Endothelial cell of umbilical vein (primary cell): ENCODE data around the gene LCMT2. TPM values are rescaled to one million over a fixed set of nuclear protein-coding genes. Genes with fewer than 3 reads are reported as not detected.

Experiments used
- BruUV-seq: library from RNA; stranded (reverse); fragments of 400-500 nt; replicated peaks from 2 replicates; lab custom pipeline; 2021; lab: Mats Ljungman, UMichigan
- CTCF ChIA-PET: fragments of 300-600, 350-600 bp; sonication (Branson Sonifier 250); formaldehyde crosslinking; loops from one replicate; lab custom pipeline; 2021; ENCODE audit warnings: antibody characterized with exemption, inconsistent platforms; lab: Charles Lee
- POLR2A ChIA-PET: fragments of 300-600, 350-600 bp; sonication (Branson Sonifier 250); formaldehyde crosslinking; loops from one replicate; lab custom pipeline; 2021; ENCODE audit warnings: antibody characterized with exemption, inconsistent platforms; lab: Charles Lee
- DNase-seq: peaks from one replicate; pipeline ENCODE4 v3.0.0-alpha.2; 2011; ENCODE audit warnings: low read depth, low spot score
- FAIRE-seq: peaks from 2 replicates; lab custom pipeline; 2011; peaks lifted over from hg19 to GRCh38; lab: Jason Lieb, UNC
- H2AFZ ChIP-seq: 2 replicates; pipeline ENCODE4 v1.6.0; 2012; ENCODE audit warnings: low read depth, low read length, control low read depth, inconsistent platforms
- H3K27ac ChIP-seq: 2 replicates; pipeline ENCODE4 v1.5.1; 2011; ENCODE audit warnings: low read depth, mild to moderate bottlenecking, control low read depth, low read length, moderate library complexity; ENCODE audit not compliant: insufficient read depth
- H3K27me3 ChIP-seq, 2 experiments: 2 replicates each; pipeline versions ENCODE4 v1.6.0 to v1.6.1; 2011; ENCODE audit warnings: low read length in 2 of 2, mixed read lengths in 1 of 2; ENCODE audit not compliant: control insufficient read depth in 2 of 2, insufficient read depth in 2 of 2
- H3K36me3 ChIP-seq, 2 experiments: 2 replicates in 1 of 2; 3 replicates in 1 of 2; pipeline ENCODE4 v1.5.1; 2011; ENCODE audit warnings: low read length in 2 of 2, mild to moderate bottlenecking in 1 of 2, moderate library complexity in 1 of 2; ENCODE audit not compliant: control insufficient read depth in 2 of 2, insufficient read depth in 2 of 2; ENCODE audit errors: extremely low read depth in 1 of 2
- H3K4me1 ChIP-seq: 3 replicates; pipeline ENCODE4 v1.5.1; 2011; ENCODE audit warnings: mild to moderate bottlenecking, low read length; ENCODE audit not compliant: control insufficient read depth, insufficient read depth; ENCODE audit errors: extremely low read depth
- H3K4me2 ChIP-seq: 2 replicates; pipeline ENCODE4 v1.6.1; 2011; ENCODE audit warnings: low read length, control low read depth, mixed read lengths; ENCODE audit not compliant: insufficient read depth
- H3K4me3 ChIP-seq, 3 experiments: fragments of 200-600 bp in 1 of 3; sonication (generic), shearing (Covaris generic) in 1 of 3; replicated peaks in 1 of 3; 2 replicates each; pipeline ENCODE4 v1.5.1; 2011 to 2016; ENCODE audit warnings: control low read depth in 3 of 3, low read length in 3 of 3, mild to moderate bottlenecking in 2 of 3, inconsistent platforms in 1 of 3, low read depth in 1 of 3, moderate library complexity in 1 of 3; ENCODE audit not compliant: insufficient read depth in 1 of 3
- H3K79me2 ChIP-seq: 2 replicates; pipeline ENCODE4 v1.6.0; 2012; ENCODE audit warnings: low read length, inconsistent platforms; ENCODE audit not compliant: control insufficient read depth, insufficient read depth
- H3K9ac ChIP-seq: replicated peaks from 2 replicates; pipeline ENCODE3; 2011; ENCODE audit warnings: low read length, control low read depth; ENCODE audit not compliant: insufficient read depth; ENCODE audit errors: extremely low read depth
- H3K9me1 ChIP-seq: replicated peaks from 3 replicates; pipeline ENCODE4 v1.6.0; 2011; ENCODE audit warnings: mild to moderate bottlenecking, low read length; ENCODE audit not compliant: control insufficient read depth, insufficient read depth; ENCODE audit errors: extremely low read depth
- H3K9me3 ChIP-seq: replicated peaks from 2 replicates; pipeline ENCODE4 v1.5.1; 2012; ENCODE audit warnings: low read length, inconsistent platforms; ENCODE audit not compliant: control insufficient read depth, insufficient read depth
- H4K20me1 ChIP-seq: replicated peaks from 2 replicates; pipeline ENCODE3; 2011; ENCODE audit warnings: mild to moderate bottlenecking, low read length; ENCODE audit not compliant: control insufficient read depth, insufficient read depth; ENCODE audit errors: extremely low read depth
- CTCF ChIP-seq, 2 donors: IDR thresholded peaks; 1 replicate in 1 of 2; 2 replicates in 1 of 2; pipeline ENCODE4 v1.5.1; 2011; ENCODE audit warnings: low read length in 2 of 2, mild to moderate bottlenecking in 2 of 2, moderate library complexity in 2 of 2, control low read depth in 1 of 2, inconsistent platforms in 1 of 2, low read depth in 1 of 2; ENCODE audit not compliant: insufficient read depth in 1 of 2; ENCODE audit errors: extremely low read depth in 1 of 2
- EZH2 ChIP-seq: IDR thresholded peaks from 2 replicates; pipeline ENCODE4 v1.6.1; 2012; ENCODE audit warnings: borderline replicate concordance, low read depth, mild to moderate bottlenecking, moderate library complexity, low read length, inconsistent platforms; ENCODE audit not compliant: severe bottlenecking
- FOS ChIP-seq: IDR thresholded peaks from 2 replicates; pipeline ENCODE4 v1.6.1; 2011; ENCODE audit warnings: mild to moderate bottlenecking, low read length, moderate library complexity, borderline replicate concordance; ENCODE audit not compliant: insufficient read depth
- GATA2 ChIP-seq: IDR thresholded peaks from 2 replicates; pipeline ENCODE4 v1.7.0; 2011; ENCODE audit warnings: low read depth, mild to moderate bottlenecking, moderate library complexity, mixed read lengths, low read length; ENCODE audit not compliant: insufficient read length, insufficient read depth
- JUN ChIP-seq: IDR thresholded peaks from 2 replicates; pipeline ENCODE4 v1.6.1; 2011; ENCODE audit warnings: borderline replicate concordance, low read depth; ENCODE audit not compliant: insufficient read length, insufficient read depth
- MYC ChIP-seq: IDR thresholded peaks from one replicate; pipeline ENCODE4 v1.6.1; 2011; ENCODE audit warnings: mild to moderate bottlenecking, low read depth, low read length
- POLR2A ChIP-seq: IDR thresholded peaks from 2 replicates; pipeline ENCODE4 v1.6.1; 2012; ENCODE audit warnings: low read depth, mild to moderate bottlenecking, control low read depth, low read length
- POLR2AphosphoS5 ChIP-seq: IDR thresholded peaks from 2 replicates; pipeline ENCODE4 v1.6.1; 2012; ENCODE audit warnings: low read depth, mild to moderate bottlenecking, control low read depth, low read length, moderate library complexity; ENCODE audit not compliant: insufficient read depth
- dilution Hi-C: fragments of 300-500 bp; cut with MboI; formaldehyde crosslinking; loops from one replicate; pipeline ENCODE4 v1.15.0; 2019; ENCODE audit warnings: low sequenced_read_pairs; ENCODE audit not compliant: extremely low pct_ligation_motif_present
- intact Hi-C: fragments of 100-400 bp; cut with micrococcal nuclease; formaldehyde crosslinking; loops from one replicate; pipeline ENCODE4 v1.10.0; 2022
- polyA plus RNA-seq, 4 experiments: library from polyadenylated mRNA; depleted of rRNA in 3 of 4; stranded (reverse) in 3 of 4; unstranded in 1 of 4; fragments of >200 nt; gene quantifications; 2 replicates each; pipeline versions ENCODE4 v1.2.1 to v1.2.3, GENCODE V29; 2011 to 2012; ENCODE audit warnings: missing spikeins in 1 of 4
- total RNA-seq: library from RNA; stranded (reverse); gene quantifications from 2 replicates; pipeline ENCODE4 v1.2.3, GENCODE V29; 2021
- TF ChIP-seq, protein P1 (sequence below): IDR thresholded peaks from 2 replicates; pipeline ENCODE4 v1.6.1; 2011; ENCODE audit not compliant: insufficient read depth, insufficient read length

The LCMT2 gene
- total and polyA plus RNA-seq, 2 donors (not counting 3 experiments of a cell fraction or from before 2014, with no cell fraction given) = 4.1 to 6.1 TPM

GRCh38 chr15:43317566-43318184, 12.7 kb downstream of the LCMT2 start:
- ChIA-PET POLR2A (no interaction called here), CTCF (no interaction called here)
- Histone ChIP-seq H3K9ac (no peak overlapping the region), H3K27me3 (peaks cover 6 to 30% of the 10 kb centered on the region in 2 experiments), H3K4me2 (no peak overlapping the region), H3K9me3 (no peaks in the 10 kb centered on the region), H3K79me2 (no peaks in the 10 kb centered on the region), H3K36me3 (no peaks in the 10 kb centered on the region), H3K27ac (no peak overlapping the region), H3K4me1 (no peaks in the 10 kb centered on the region), H3K9me1 (no peaks in the 10 kb centered on the region), H4K20me1 (no peaks in the 10 kb centered on the region), H2AFZ (no peak overlapping the region), H3K4me3 (no peak overlapping the region)
- no peak for TF ChIP-seq JUN
- dilution Hi-C loops (no loop called here), intact Hi-C loops (no loop called here)
- DNase-seq (no peak), FAIRE-seq (no peak)
- BruUV-seq = no TSS peak

DNA sequence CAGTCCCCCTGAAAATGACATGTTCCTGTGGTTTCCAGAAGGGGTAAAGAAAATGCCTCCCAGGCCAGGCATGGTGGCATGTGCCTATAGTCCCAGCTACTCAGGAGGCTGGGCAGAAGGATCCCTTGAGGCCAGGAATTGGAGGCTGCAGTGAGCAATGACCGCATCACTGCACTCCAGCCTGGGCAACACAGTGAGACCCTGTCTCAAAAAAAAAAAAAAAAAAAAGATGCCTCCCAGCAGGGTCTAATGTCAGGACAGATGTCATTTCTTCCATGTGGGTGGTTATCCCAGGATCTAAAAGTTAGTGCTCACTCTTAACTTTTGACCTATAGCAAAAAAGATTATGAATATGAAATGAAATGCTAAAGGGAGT, 13.4 kb downstream of the LCMT2 start:
- DNase-seq (no peak), FAIRE-seq (no peak)
- no peaks in the 10 kb centered on the region for H3K36me3 ChIP-seq
- TF ChIP-seq GATA2 (no peak), POLR2A (no peak), JUN (no peak), POLR2AphosphoS5 (no peak), FOS (no peak), CTCF (IDR thresholded peaks at IDR 0.05; ENCODE audit: extremely low read depth in 1 of 2, insufficient read depth in 1 of 2, low read depth in 1 of 2, low read length in 2 of 2) (no peak), MYC (no peak), EZH2 (no peak)
- TF ChIP-seq, protein P1, sequence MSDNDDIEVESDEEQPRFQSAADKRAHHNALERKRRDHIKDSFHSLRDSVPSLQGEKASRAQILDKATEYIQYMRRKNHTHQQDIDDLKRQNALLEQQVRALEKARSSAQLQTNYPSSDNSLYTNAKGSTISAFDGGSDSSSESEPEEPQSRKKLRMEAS = no peak
- no peaks in the 10 kb centered on the region for H3K9me1 ChIP-seq
- H3K79me2 ChIP-seq = no peaks in the 10 kb centered on the region
- POLR2A ChIA-PET = no interaction called here
- BruUV-seq = no TSS peak
- peaks cover 6 to 28% of the 10 kb centered on the region in 2 experiments for H3K27me3 ChIP-seq
- H2AFZ ChIP-seq = no peak overlapping the region
- no peak overlapping the region for H3K4me2 ChIP-seq
- intact Hi-C loops (no loop called here), dilution Hi-C loops (no loop called here)
- H3K9me3 ChIP-seq = no peaks in the 10 kb centered on the region
- H3K27ac ChIP-seq = no peak overlapping the region
- no peaks in the 10 kb centered on the region for H3K4me1 ChIP-seq
- no peak overlapping the region for H3K4me3 ChIP-seq
- H3K9ac ChIP-seq = no peak overlapping the region
- no peaks in the 10 kb centered on the region for H4K20me1 ChIP-seq
- CTCF ChIA-PET = interaction anchor here (0.7 kb wide), 1 partner anchor 92 kb away, joined by 4 read pairs; no protein-coding TSS in a partner anchor
